Retinal pigment epithelial cell (primary cell): ENCODE results near the gene DCDC1.

Source experiments
- DNase-seq: peaks from one replicate; pipeline ENCODE4 v3.0.0-alpha.2; 2010; ENCODE audit warnings: low read depth
- H3K4me3 ChIP-seq: 2 replicates; pipeline ENCODE4 v1.5.1; 2011; ENCODE audit warnings: mild to moderate bottlenecking, low read length, control low read depth, moderate library complexity
- CTCF ChIP-seq: conservative IDR thresholded peaks from 2 replicates; pipeline ENCODE4 v1.5.1; 2011; ENCODE audit warnings: low read depth, low read length, control low read depth, inconsistent platforms

The DCDC1 gene

GRCh38 chr11:30816959-30817880, 552.3 kb downstream of the DCDC1 start:
- H3K4me3 ChIP-seq = no peak overlapping the region
- TF ChIP-seq CTCF = no peak
- no peak for DNase-seq

GRCh38 chr11:30815619-30816018, 553.9 kb downstream of the DCDC1 start:
- no peak overlapping the region for H3K4me3 ChIP-seq
- no peak for DNase-seq
- TF ChIP-seq CTCF = no peak

GRCh38 chr11:30814737-30815136, 554.8 kb downstream of the DCDC1 start:
- no peak for DNase-seq
- TF ChIP-seq CTCF = no peak

More at GRCh38 chr11:30814737-30815136, 554.8 kb downstream of the DCDC1 start:
- H3K4me3 ChIP-seq = no peak overlapping the region
